GM12878 (cell line): ENCODE results near the gene ENG.

ENCODE experiments used
- BMI1 ChIP-seq: fragments of 450-650 bp; IDR thresholded peaks from 2 replicates; pipeline ENCODE4 v1.6.1; 2016; ENCODE audit warnings: mild to moderate bottlenecking, moderate library complexity, borderline replicate concordance
- EP300 ChIP-seq, 2 experiments: fragments of 150-350 bp in 1 of 2; IDR thresholded peaks; 2 replicates each; pipeline ENCODE4 v1.6.1; 2011 to 2012; ENCODE audit warnings: low read depth in 2 of 2, low read length in 2 of 2, borderline replicate concordance in 1 of 2, improper control_type of control experiment in 1 of 2, inconsistent platforms in 1 of 2; ENCODE audit not compliant: control insufficient read depth in 1 of 2
- ETV6 ChIP-seq, 2 experiments: fragments of 450-650 bp in 1 of 2; IDR thresholded peaks in 1 of 2; conservative IDR thresholded peaks in 1 of 2; 2 replicates each; pipeline ENCODE4 v1.6.1; 2014; ENCODE audit warnings: antibody characterized with exemption in 1 of 2, borderline replicate concordance in 1 of 2, low read depth in 1 of 2, mild to moderate bottlenecking in 1 of 2, moderate library complexity in 1 of 2
- NRF1 ChIP-seq: conservative IDR thresholded peaks from 2 replicates; pipeline ENCODE4 v1.6.1; 2011; ENCODE audit warnings: mild to moderate bottlenecking, low read depth, low read length, improper control_type of control experiment
- RB1 ChIP-seq: fragments of 450-650 bp; formaldehyde crosslinking; IDR thresholded peaks from 2 replicates; pipeline ENCODE4 v1.6.1; 2017; ENCODE audit warnings: mild to moderate bottlenecking, borderline replicate concordance
- TCF3 ChIP-seq: IDR thresholded peaks from 2 replicates; pipeline ENCODE4 v1.6.1; 2012; ENCODE audit warnings: low read depth, mild to moderate bottlenecking, low read length, borderline replicate concordance; ENCODE audit not compliant: insufficient read depth
- TF ChIP-seq, protein P1 (sequence below): IDR thresholded peaks from 2 replicates; pipeline ENCODE4 v1.6.1; 2012; ENCODE audit warnings: mild to moderate bottlenecking, low read depth, low read length

GRCh38 chr9:127897193-127897692 lies 42.8 kb upstream of the ENG start:
- no peak for TF ChIP-seq ETV6 (conservative IDR thresholded peaks at IDR 0.05 in 1 of 2, IDR thresholded peaks at IDR 0.05 in 1 of 2; ENCODE audit: borderline replicate concordance in 1 of 2, low read depth in 1 of 2)
- no peak for TF ChIP-seq TCF3
- TF ChIP-seq, protein P1, sequence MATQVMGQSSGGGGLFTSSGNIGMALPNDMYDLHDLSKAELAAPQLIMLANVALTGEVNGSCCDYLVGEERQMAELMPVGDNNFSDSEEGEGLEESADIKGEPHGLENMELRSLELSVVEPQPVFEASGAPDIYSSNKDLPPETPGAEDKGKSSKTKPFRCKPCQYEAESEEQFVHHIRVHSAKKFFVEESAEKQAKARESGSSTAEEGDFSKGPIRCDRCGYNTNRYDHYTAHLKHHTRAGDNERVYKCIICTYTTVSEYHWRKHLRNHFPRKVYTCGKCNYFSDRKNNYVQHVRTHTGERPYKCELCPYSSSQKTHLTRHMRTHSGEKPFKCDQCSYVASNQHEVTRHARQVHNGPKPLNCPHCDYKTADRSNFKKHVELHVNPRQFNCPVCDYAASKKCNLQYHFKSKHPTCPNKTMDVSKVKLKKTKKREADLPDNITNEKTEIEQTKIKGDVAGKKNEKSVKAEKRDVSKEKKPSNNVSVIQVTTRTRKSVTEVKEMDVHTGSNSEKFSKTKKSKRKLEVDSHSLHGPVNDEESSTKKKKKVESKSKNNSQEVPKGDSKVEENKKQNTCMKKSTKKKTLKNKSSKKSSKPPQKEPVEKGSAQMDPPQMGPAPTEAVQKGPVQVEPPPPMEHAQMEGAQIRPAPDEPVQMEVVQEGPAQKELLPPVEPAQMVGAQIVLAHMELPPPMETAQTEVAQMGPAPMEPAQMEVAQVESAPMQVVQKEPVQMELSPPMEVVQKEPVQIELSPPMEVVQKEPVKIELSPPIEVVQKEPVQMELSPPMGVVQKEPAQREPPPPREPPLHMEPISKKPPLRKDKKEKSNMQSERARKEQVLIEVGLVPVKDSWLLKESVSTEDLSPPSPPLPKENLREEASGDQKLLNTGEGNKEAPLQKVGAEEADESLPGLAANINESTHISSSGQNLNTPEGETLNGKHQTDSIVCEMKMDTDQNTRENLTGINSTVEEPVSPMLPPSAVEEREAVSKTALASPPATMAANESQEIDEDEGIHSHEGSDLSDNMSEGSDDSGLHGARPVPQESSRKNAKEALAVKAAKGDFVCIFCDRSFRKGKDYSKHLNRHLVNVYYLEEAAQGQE = no peak
- TF ChIP-seq BMI1 = no peak
- no peak for TF ChIP-seq EP300 (IDR thresholded peaks at IDR 0.05; ENCODE audit: borderline replicate concordance in 1 of 2, control insufficient read depth in 1 of 2, low read depth in 2 of 2, low read length in 2 of 2)
- no peak for TF ChIP-seq RB1
- no peak for TF ChIP-seq NRF1
